Retinal pigment epithelial cell (primary cell): ENCODE results near the gene QSER1.

Experiments
- DNase-seq: peaks from one replicate; pipeline ENCODE4 v3.0.0-alpha.2; 2010; ENCODE audit warnings: low read depth
- H3K4me3 ChIP-seq: 2 replicates; pipeline ENCODE4 v1.5.1; 2011; ENCODE audit warnings: mild to moderate bottlenecking, low read length, control low read depth, moderate library complexity
- CTCF ChIP-seq: conservative IDR thresholded peaks from 2 replicates; pipeline ENCODE4 v1.5.1; 2011; ENCODE audit warnings: low read depth, low read length, control low read depth, inconsistent platforms

Gene QSER1

DNA sequence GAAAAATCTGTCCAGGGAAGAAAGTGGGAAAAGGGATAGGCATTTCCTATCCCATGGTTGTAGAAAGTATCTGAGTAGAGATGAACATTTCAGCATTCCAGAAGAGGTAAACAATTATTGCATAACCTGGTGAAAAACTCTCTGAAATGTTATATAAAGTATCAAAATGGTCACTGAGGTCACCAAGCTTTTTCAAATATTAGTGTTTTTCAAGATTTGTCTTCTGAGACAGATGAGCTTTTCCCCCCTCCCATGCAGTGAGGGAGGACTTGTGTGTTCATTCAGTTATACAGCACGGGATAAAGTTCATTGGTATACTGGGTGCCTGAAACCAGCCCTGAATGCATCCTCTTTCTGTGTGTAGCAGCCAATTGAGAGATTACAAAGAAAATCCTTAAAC, 121.1 kb downstream of the QSER1 start:
- TF ChIP-seq CTCF = no peak
- DNase-seq = no peak
- H3K4me3 ChIP-seq = no peak overlapping the region

GRCh38 chr11:33015621-33016551, 123.3 kb downstream of the QSER1 start, which contains the start of gene DEPDC7:
Gene DEPDC7 (plus strand): TSS chr11:33015878. CDS start chr11:33015956, 78 bp downstream.
- peak within 1 kb of the TSS; percentile 58 for H3K4me3 ChIP-seq
- DNase-seq = peak; percentile 46
- TF ChIP-seq CTCF = no peak

DNA sequence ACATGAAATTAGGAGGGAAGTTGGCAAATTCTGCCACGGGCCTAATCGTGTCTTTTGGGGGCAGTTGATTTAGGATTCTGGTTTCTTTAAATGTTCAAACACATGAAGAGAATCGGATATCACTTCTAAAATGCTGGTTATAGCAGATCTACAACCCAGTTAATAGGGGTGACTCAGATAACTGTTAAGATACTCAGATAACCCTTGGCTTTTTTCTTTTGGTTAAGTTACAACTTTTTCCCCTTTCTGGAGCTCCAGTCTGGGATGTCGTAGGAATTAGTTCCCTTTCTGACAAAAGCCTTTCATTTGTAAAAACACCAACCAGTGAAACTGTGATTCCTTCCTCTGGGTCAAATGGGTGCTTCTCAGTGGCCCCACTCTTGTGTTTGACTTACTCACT, 124.0 kb downstream of the QSER1 start:
- peak overlapping the region; percentile 58 for H3K4me3 ChIP-seq
- no peak for TF ChIP-seq CTCF
- no peak for DNase-seq

DNA sequence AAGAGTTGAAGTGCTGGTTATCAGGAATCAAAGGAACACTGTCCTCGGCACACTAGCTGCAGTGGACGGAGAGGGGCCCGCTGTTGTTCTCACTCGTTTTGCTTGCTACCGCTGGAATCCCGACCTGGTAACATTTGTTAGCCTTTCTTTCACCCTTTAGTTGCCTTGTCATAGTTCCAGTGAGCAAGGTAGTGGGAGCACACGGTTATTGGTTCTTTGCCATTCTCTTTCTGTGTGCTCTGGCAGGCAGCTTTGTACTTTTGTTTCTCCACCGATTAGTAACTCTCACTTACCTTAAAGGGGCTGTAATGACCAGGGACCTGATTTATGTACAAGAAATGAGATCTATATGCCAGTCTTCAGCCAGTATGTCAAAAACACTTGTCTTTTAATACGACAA, 124.9 kb downstream of the QSER1 start:
- no peak overlapping the region for H3K4me3 ChIP-seq
- no peak for DNase-seq
- TF ChIP-seq CTCF = no peak

DNA sequence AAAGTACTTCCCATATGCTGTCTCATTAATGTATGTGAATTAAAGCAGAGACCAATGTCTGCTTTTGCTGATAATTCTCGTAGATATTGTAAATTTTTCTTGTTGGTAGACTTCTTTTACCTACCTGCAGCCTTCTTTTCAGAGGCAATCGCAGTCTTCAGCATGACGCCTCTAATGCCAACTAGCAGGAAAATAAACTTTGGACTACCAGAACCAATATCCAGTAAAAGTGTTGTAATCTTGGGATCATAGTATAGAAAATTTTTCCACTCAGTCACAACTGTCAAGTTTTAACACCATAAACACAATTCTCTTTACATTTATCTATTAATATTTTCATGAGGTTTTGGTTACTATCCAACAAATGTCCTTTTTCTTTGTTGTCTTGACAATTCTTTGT, 125.4 kb downstream of the QSER1 start:
- no peak for DNase-seq
- no peak overlapping the region for H3K4me3 ChIP-seq
- no peak for TF ChIP-seq CTCF

GRCh38 chr11:33018840-33019239, 126.2 kb downstream of the QSER1 start:
- no peak for TF ChIP-seq CTCF
- H3K4me3 ChIP-seq = no peak overlapping the region
- DNase-seq = no peak

- no peak overlapping the region for H3K4me3 ChIP-seq
- no peak for DNase-seq
- no peak for TF ChIP-seq CTCF
These were observed 128.9 kb downstream of the QSER1 start for GRCh38 chr11:33021501-33021900.
